Nephron (organoid): ENCODE results near the gene PJA2.

Source experiments
- H3K27ac Mint-ChIP-seq, 3 experiments: 2 replicates each; pipeline ENCODE4 v1.8.0; 2020; ENCODE audit warnings: mixed read lengths in 3 of 3, mild to moderate bottlenecking in 2 of 3, moderate library complexity in 1 of 3
- H3K27me3 Mint-ChIP-seq: 2 replicates; pipeline ENCODE4 v1.8.0; 2021; ENCODE audit warnings: low read depth, mild to moderate bottlenecking, moderate library complexity, mixed read lengths
- H3K36me3 Mint-ChIP-seq: 2 replicates; pipeline ENCODE4 v1.8.0; 2020; ENCODE audit warnings: low read depth, mixed read lengths
- H3K4me1 Mint-ChIP-seq: 2 replicates; pipeline ENCODE4 v1.8.0; 2020; ENCODE audit warnings: mixed read lengths
- H3K4me3 Mint-ChIP-seq, 3 experiments: 2 replicates each; pipeline ENCODE4 v1.8.0; 2020; ENCODE audit warnings: mild to moderate bottlenecking in 3 of 3, mixed read lengths in 3 of 3, moderate library complexity in 2 of 3
- H3K9me3 Mint-ChIP-seq: 2 replicates; pipeline ENCODE4 v1.8.0; 2020; ENCODE audit warnings: mixed read lengths
- TF ChIP-seq, protein P1 (sequence below), 3 experiments: fragments of 200-600 bp; sonication (generic); IDR thresholded peaks; one replicate each; pipeline ENCODE4 v1.5.0; 2021; ENCODE audit warnings: antibody characterized with exemption in 3 of 3; ENCODE audit not compliant: unreplicated experiment in 3 of 3

The PJA2 gene

DNA sequence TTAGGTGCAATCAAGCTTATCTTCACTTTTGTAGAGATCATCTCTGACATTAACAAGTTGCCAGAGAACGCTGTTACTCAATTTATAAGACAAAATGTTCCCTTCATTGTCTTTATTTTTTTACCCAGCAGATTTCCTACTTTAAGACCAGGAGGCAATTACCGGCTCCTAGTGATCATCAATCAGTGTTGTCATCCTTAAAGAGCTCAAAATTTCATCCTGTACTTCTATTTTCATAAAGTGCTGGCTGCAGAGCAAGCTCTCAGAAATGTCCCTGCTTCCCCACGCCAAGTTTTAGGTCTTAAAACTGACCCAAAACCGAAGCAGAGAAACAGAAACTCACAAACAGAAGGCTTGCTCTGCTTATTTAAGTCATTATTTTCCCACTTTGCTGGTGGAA lies 82.9 kb downstream of the PJA2 start:
- no peak overlapping the region for H3K27ac Mint-ChIP-seq
- H3K9me3 Mint-ChIP-seq: no peaks in the 10 kb centered on the region
- peaks cover 37% of the 10 kb centered on the region for H3K36me3 Mint-ChIP-seq
- peaks cover 73% of the 10 kb centered on the region for H3K4me1 Mint-ChIP-seq
- H3K4me3 Mint-ChIP-seq: no peak overlapping the region
- H3K27me3 Mint-ChIP-seq: no peaks in the 10 kb centered on the region
- TF ChIP-seq, protein P1, sequence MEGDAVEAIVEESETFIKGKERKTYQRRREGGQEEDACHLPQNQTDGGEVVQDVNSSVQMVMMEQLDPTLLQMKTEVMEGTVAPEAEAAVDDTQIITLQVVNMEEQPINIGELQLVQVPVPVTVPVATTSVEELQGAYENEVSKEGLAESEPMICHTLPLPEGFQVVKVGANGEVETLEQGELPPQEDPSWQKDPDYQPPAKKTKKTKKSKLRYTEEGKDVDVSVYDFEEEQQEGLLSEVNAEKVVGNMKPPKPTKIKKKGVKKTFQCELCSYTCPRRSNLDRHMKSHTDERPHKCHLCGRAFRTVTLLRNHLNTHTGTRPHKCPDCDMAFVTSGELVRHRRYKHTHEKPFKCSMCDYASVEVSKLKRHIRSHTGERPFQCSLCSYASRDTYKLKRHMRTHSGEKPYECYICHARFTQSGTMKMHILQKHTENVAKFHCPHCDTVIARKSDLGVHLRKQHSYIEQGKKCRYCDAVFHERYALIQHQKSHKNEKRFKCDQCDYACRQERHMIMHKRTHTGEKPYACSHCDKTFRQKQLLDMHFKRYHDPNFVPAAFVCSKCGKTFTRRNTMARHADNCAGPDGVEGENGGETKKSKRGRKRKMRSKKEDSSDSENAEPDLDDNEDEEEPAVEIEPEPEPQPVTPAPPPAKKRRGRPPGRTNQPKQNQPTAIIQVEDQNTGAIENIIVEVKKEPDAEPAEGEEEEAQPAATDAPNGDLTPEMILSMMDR (IDR thresholded peaks at IDR 0.05; ENCODE audit: unreplicated experiment in 3 of 3): no peak

DNA sequence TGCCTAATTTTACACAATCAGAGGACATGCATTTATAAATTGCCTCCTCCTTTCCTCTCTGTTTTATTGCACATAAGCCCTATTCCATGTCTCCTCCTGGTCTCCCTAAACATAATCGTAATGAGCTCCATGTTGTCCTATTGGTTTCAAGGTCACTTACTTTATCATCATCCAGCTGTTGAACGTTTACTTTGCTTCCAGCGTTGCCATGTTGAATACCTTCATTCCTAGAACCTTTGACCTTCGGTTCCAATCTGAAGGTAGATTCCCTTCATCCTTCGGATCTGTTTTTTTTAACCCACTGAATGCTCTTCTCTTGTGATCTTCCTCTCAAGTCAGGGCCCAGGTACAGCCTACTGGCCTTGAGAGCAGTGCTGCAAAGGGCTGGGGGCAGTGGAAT lies 84.3 kb downstream of the PJA2 start:
- Mint-ChIP-seq H3K9me3 (no peaks in the 10 kb centered on the region), H3K4me1 (peaks cover 68% of the 10 kb centered on the region), H3K27ac (peak overlapping the region in 1 of 3 experiments; percentile 71), H3K4me3 (no peak overlapping the region), H3K36me3 (peaks cover 34% of the 10 kb centered on the region), H3K27me3 (no peaks in the 10 kb centered on the region)
- TF ChIP-seq, protein P1 (IDR thresholded peaks at IDR 0.05; ENCODE audit: unreplicated experiment in 3 of 3): no peak

DNA sequence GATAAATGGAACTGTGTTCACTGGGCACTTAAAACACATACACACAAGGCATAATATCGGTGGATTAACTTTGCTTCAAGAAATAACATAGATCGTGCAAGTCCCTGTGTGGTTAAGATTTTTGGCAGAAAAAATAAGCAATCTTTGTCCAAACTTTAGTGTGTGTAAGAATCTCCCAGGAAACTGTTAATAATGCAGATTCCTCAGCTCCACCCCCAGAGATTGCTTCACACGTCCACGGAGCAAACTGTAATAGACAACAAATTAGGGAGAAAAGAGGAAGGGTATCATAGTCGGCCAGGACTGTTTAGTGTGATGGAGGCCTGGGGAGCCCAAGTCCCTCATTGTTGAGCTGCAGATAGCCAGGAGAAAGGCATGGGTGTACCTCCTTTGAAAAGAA lies 84.8 kb downstream of the PJA2 start:
- Mint-ChIP-seq H3K4me1 (peaks cover 65% of the 10 kb centered on the region), H3K27ac (peak overlapping the region in 2 of 3 experiments; percentile 52 to 71), H3K9me3 (no peaks in the 10 kb centered on the region), H3K27me3 (no peaks in the 10 kb centered on the region), H3K36me3 (peaks cover 38% of the 10 kb centered on the region), H3K4me3 (no peak overlapping the region)
- TF ChIP-seq, protein P1 (IDR thresholded peaks at IDR 0.05; ENCODE audit: unreplicated experiment in 3 of 3): no peak

DNA sequence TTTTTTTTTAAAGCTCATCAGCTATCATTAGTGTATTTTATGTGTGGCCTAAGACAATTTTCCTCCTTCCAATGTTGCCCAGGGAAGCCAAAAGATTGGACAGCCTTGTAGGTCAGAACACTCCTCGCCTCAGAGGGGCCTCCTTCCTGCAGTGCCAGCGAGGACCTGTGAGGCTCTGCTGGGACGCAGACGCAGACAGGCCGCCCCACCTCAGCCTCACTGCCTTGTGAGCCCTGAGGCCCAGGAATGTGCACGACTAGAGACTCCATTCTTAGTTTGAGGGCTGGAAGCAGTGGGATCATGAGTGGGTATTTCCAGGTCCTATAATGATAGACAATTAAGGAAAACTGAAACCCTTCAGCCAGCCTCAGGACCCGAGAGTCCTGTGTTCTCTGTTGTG lies 85.4 kb downstream of the PJA2 start:
- H3K27me3 Mint-ChIP-seq: no peaks in the 10 kb centered on the region
- peak overlapping the region; percentile 58 to 71 (median 59) for H3K27ac Mint-ChIP-seq
- peaks cover 59% of the 10 kb centered on the region for H3K4me1 Mint-ChIP-seq
- H3K4me3 Mint-ChIP-seq: no peak overlapping the region
- peaks cover 38% of the 10 kb centered on the region for H3K36me3 Mint-ChIP-seq
- no peaks in the 10 kb centered on the region for H3K9me3 Mint-ChIP-seq
- TF ChIP-seq, protein P1 (IDR thresholded peaks at IDR 0.05; ENCODE audit: unreplicated experiment in 3 of 3): no peak

DNA sequence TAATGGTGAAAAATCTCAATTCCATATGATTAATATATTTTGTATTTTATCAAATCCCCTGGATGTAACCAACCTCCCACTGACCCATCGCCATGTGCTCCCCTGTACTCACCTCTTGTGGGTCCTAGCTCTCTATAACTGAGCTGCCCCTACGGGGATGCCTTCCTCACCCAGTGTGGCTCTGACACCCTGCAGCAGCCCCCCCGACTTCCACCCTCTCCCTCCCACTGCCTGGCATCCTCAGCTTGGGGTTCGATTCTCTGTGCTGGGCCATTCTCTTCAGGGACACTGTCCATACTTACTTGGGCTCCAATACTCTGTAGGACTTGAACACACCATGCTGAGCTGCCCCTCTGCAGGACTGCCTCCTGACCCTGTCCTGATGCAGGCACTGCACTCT lies 87.1 kb downstream of the PJA2 start:
- TF ChIP-seq, protein P1 (IDR thresholded peaks at IDR 0.05; ENCODE audit: unreplicated experiment in 3 of 3): no peak

DNA sequence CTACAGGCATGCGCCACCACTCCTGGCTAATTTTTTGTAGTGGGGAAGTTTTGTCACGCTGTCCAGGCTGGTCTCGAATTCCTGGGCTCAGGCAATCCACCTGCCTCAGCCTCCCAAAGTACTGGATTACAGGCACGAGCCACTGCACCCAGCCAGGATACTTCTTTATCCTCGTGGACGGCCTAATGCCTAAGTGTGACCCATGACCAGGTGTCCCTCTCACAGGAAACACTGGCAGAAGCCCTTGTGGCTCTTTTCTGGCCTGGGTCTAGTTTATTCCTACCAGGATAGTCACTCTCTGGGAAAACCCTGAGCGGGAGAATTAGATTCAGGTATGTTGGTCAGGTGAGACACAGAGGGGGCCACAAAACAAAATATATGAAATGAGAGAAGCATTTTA lies 90.4 kb downstream of the PJA2 start:
- Mint-ChIP-seq H3K36me3 (peaks cover 18% of the 10 kb centered on the region), H3K4me3 (no peak overlapping the region), H3K27ac (no peak overlapping the region), H3K4me1 (peaks cover 22% of the 10 kb centered on the region), H3K27me3 (no peaks in the 10 kb centered on the region), H3K9me3 (no peaks in the 10 kb centered on the region)
- TF ChIP-seq, protein P1 (IDR thresholded peaks at IDR 0.05; ENCODE audit: unreplicated experiment in 3 of 3): no peak

More for the DNA sequence above, 87.1 kb downstream of the PJA2 start:
- Mint-ChIP-seq H3K9me3 (no peaks in the 10 kb centered on the region), H3K36me3 (peaks cover 32% of the 10 kb centered on the region), H3K4me1 (peaks cover 52% of the 10 kb centered on the region), H3K27ac (peak overlapping the region in 2 of 3 experiments; percentile 30 to 71), H3K4me3 (no peak overlapping the region), H3K27me3 (no peaks in the 10 kb centered on the region)
